Suprapubic skin (tissue), 4 donors: ENCODE measurements around the gene SCGB3A1. TPM values are rescaled to one million over a fixed set of nuclear protein-coding genes. Genes with fewer than 3 reads are reported as not detected.

Experiments
- DNase-seq, 2 donors: peaks; one replicate each; pipeline ENCODE4 v3.0.0-alpha.2; 2019; ENCODE audit warnings: low spot score in 2 of 2
- H3K27ac ChIP-seq: fragments of 200-600 bp; sonication (generic); one replicate; pipeline ENCODE4 v1.5.1; 2019
- H3K27me3 ChIP-seq: fragments of 200-600 bp; sonication (generic); one replicate; pipeline ENCODE4 v1.5.1; 2019
- H3K36me3 ChIP-seq: fragments of 200-600 bp; sonication (generic); one replicate; pipeline ENCODE4 v1.5.1; 2019
- H3K4me1 ChIP-seq: fragments of 200-600 bp; sonication (generic); one replicate; pipeline ENCODE4 v1.5.1; 2019
- H3K4me3 ChIP-seq: fragments of 200-600 bp; sonication (generic); one replicate; pipeline ENCODE4 v1.5.1; 2019; ENCODE audit warnings: mild to moderate bottlenecking
- H3K9me3 ChIP-seq: fragments of 200-600 bp; sonication (generic); one replicate; pipeline ENCODE4 v1.5.1; 2019
- EP300 ChIP-seq: sonication (generic); formaldehyde crosslinking; IDR thresholded peaks from one replicate; pipeline ENCODE4 v1.6.1; 2017; ENCODE audit warnings: antibody characterized with exemption
- POLR2A ChIP-seq, 2 donors: fragments of 450-650 bp; IDR thresholded peaks; one replicate each; pipeline ENCODE4 v1.6.1; 2017; ENCODE audit warnings: antibody characterized with exemption in 2 of 2, mild to moderate bottlenecking in 2 of 2, moderate library complexity in 2 of 2
- POLR2AphosphoS5 ChIP-seq, 3 donors: sonication (generic); formaldehyde crosslinking; IDR thresholded peaks; one replicate each; pipeline ENCODE4 v1.6.1; 2017; ENCODE audit warnings: antibody characterized with exemption in 3 of 3
- WGBS: methylation state at CpG from one replicate; pipeline ENCODE4 v1.1.5; 2018; 5-methylcytosine and 5-hydroxymethylcytosine counted together
- total RNA-seq, 4 donors: library from RNA; depleted of rRNA; stranded (reverse); fragments of >200 nt; gene quantifications; one replicate each; pipeline ENCODE4 v1.1.0, GENCODE V29; 2016
- TF ChIP-seq, protein P1 (sequence below), 2 donors: fragments of 200-600 bp in 1 of 2; fragments of 450-650 bp in 1 of 2; sonication (generic) in 1 of 2; IDR thresholded peaks; one replicate each; pipeline ENCODE4 v1.5.1; 2016 to 2019; ENCODE audit warnings: antibody characterized with exemption in 2 of 2, mild to moderate bottlenecking in 1 of 2, moderate library complexity in 1 of 2

Gene SCGB3A1
- total RNA-seq, 4 donors from 2014 or later: 2.2 to 7.8 (median 4.1) TPM; not detected in 1

DNA sequence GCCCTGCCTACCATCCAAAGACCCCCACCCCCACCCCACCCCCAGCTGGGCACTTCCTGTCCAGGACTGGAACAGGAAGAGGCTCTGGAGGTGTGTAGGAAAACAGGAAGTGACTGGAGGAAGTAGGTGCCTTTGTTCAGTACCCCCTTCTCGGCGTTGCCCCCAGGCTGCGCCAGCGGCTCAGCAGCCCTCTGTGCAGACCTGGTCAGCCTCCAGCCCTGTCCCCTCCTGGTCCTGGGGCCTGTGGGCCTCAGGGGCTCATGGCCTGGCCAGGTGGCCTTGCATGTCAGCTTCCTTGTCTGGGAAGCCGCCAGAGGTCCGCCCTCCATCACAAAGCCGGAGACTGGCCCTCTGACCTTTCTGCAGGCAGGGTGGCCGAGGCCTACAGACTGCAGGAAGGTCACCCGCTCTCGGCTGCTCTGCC lies 32.1 kb upstream of the SCGB3A1 start:
- no peak for DNase-seq
- 73% methylated on average over 7 of the region's 10 CpGs for WGBS
- TF ChIP-seq POLR2A (IDR thresholded peaks at IDR 0.05) (no peak), EP300 (no peak), POLR2AphosphoS5 (IDR thresholded peaks at IDR 0.05) (no peak)
- TF ChIP-seq, protein P1, sequence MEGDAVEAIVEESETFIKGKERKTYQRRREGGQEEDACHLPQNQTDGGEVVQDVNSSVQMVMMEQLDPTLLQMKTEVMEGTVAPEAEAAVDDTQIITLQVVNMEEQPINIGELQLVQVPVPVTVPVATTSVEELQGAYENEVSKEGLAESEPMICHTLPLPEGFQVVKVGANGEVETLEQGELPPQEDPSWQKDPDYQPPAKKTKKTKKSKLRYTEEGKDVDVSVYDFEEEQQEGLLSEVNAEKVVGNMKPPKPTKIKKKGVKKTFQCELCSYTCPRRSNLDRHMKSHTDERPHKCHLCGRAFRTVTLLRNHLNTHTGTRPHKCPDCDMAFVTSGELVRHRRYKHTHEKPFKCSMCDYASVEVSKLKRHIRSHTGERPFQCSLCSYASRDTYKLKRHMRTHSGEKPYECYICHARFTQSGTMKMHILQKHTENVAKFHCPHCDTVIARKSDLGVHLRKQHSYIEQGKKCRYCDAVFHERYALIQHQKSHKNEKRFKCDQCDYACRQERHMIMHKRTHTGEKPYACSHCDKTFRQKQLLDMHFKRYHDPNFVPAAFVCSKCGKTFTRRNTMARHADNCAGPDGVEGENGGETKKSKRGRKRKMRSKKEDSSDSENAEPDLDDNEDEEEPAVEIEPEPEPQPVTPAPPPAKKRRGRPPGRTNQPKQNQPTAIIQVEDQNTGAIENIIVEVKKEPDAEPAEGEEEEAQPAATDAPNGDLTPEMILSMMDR (IDR thresholded peaks at IDR 0.05): no peak

DNA sequence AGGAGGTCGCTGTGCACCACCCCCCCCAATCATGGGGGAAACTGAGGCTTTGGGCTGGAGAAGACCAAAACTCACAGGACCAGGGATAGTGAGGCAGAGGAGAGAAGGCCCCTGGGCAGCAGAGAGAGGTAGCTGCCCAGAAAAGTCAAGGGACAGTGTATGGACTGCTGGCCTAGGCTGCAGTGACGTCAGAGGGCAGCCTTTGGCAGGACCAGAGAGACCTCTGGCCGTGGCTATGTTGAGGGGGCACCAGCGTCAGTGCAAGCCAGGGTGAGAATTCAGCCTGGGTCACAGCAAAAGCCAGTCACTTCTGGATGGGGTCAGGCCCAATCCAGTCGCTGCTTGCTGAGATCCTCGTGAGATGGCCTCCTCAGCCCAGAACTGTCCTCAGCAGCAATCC lies 31.6 kb upstream of the SCGB3A1 start:
- H3K27ac ChIP-seq: no peak overlapping the region
- TF ChIP-seq EP300: no peak
- no peak for TF ChIP-seq POLR2AphosphoS5 (IDR thresholded peaks at IDR 0.05)
- TF ChIP-seq, protein P1 (IDR thresholded peaks at IDR 0.05): no peak
- no peak for TF ChIP-seq POLR2A (IDR thresholded peaks at IDR 0.05)
- WGBS: 82% methylated on average over 4 of the region's 6 CpGs

More for the DNA sequence above, 32.1 kb upstream of the SCGB3A1 start:
- Histone ChIP-seq H3K36me3 (no peaks in the 10 kb centered on the region), H3K4me1 (peaks cover 10% of the 10 kb centered on the region), H3K27ac (no peak overlapping the region), H3K9me3 (no peaks in the 10 kb centered on the region), H3K4me3 (no peak overlapping the region), H3K27me3 (peaks cover 35% of the 10 kb centered on the region)

DNA sequence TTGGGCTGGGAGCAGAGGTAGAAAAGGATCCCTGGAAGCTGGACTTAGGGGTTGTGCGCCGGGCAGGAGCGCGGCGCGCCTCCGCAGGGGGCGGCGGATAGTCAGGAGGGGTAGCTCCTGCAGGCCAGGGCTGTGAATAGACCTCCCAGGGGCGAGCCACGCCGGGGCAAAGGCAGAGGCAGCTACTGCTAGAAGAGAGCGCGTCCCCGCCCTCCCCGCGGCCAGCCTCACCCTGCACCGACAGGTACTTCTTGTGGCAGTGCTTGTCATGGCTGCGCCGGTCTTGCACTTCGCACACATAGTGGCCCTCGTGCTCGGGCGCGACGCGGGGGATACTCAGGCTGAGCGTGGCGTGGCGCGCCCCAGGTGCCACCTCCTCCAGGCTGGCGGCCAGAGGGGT lies 30.0 kb upstream of the SCGB3A1 start:
- WGBS: 81% methylated on average over 32 of the region's 32 CpGs
- no peak for DNase-seq

More for the DNA sequence above, 31.6 kb upstream of the SCGB3A1 start:
- H3K4me1 ChIP-seq: peaks cover 10% of the 10 kb centered on the region
- DNase-seq: no peak
- H3K4me3 ChIP-seq: no peak overlapping the region
- peaks cover 38% of the 10 kb centered on the region for H3K27me3 ChIP-seq
- H3K9me3 ChIP-seq: no peaks in the 10 kb centered on the region
- H3K36me3 ChIP-seq: no peaks in the 10 kb centered on the region

DNA sequence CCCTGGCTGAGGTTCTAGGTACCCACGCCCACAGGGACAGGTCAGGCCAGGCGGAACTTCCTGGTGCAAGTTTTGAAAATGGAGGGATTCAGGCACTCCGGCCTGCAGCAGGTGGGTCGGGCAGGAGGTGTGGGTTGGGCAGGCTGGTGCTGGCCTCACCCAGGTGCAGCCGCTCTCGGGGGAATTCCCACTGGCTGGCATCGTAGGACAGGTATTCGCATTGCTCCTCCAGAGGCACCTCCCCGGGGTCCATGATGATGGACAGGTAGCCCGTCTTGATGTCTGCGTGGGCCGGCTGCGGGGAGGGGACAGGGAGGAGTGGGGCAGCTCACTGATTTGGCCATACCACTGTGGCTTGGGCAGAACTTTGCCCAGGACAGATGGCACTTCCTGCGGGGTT lies 28.7 kb upstream of the SCGB3A1 start:
- peaks cover 10% of the 10 kb centered on the region for H3K4me1 ChIP-seq
- TF ChIP-seq EP300 (no peak), POLR2AphosphoS5 (IDR thresholded peaks at IDR 0.05) (no peak), POLR2A (IDR thresholded peaks at IDR 0.05) (no peak)
- TF ChIP-seq, protein P1 (IDR thresholded peaks at IDR 0.05): no peak
- H3K36me3 ChIP-seq: no peaks in the 10 kb centered on the region
- 72% methylated on average over 8 of the region's 14 CpGs for WGBS
- H3K27me3 ChIP-seq: peaks cover 38% of the 10 kb centered on the region
- no peak overlapping the region for H3K4me3 ChIP-seq
- no peak for DNase-seq
- no peaks in the 10 kb centered on the region for H3K9me3 ChIP-seq
- no peak overlapping the region for H3K27ac ChIP-seq

More for the DNA sequence above, 30.0 kb upstream of the SCGB3A1 start:
- TF ChIP-seq POLR2AphosphoS5 (IDR thresholded peaks at IDR 0.05): no peak
- no peak for TF ChIP-seq EP300
- no peak for TF ChIP-seq POLR2A (IDR thresholded peaks at IDR 0.05)
- TF ChIP-seq, protein P1 (IDR thresholded peaks at IDR 0.05): no peak
- no peak overlapping the region for H3K4me3 ChIP-seq
- H3K27ac ChIP-seq: no peak overlapping the region
- H3K27me3 ChIP-seq: peaks cover 38% of the 10 kb centered on the region
- H3K4me1 ChIP-seq: peaks cover 10% of the 10 kb centered on the region
- no peaks in the 10 kb centered on the region for H3K36me3 ChIP-seq
- H3K9me3 ChIP-seq: no peaks in the 10 kb centered on the region

DNA sequence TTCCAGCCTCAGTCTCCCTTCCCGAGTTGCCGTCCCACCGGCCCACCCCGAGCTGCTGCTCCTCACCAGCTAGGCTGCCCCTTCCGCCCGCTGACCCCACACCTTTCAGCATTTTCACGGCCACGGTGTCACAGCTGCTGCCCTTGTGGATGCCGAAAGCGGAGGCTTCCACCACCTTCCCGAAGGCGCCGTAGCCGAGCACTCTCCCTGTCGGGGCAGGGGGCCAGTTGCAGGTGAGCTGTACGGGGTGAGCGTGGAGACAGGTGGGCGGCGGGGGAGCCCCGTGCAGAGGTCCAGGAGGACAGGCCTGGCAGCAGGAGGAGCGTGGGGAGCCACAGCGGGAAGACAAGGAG lies 28.2 kb upstream of the SCGB3A1 start:
- no peak for TF ChIP-seq EP300
- TF ChIP-seq POLR2A (IDR thresholded peaks at IDR 0.05): no peak
- no peak for TF ChIP-seq POLR2AphosphoS5 (IDR thresholded peaks at IDR 0.05)
- TF ChIP-seq, protein P1 (IDR thresholded peaks at IDR 0.05): no peak
- no peak for DNase-seq
- WGBS: 77% methylated on average over 11 of the region's 22 CpGs
- Histone ChIP-seq H3K4me3 (no peak overlapping the region), H3K27me3 (peaks cover 38% of the 10 kb centered on the region), H3K27ac (no peak overlapping the region), H3K4me1 (peaks cover 10% of the 10 kb centered on the region), H3K9me3 (no peaks in the 10 kb centered on the region), H3K36me3 (no peaks in the 10 kb centered on the region)
